ENCODE measurements around the gene ANAPC15.
"Not testable (repeated sequence)": the region's sequence is repeated elsewhere in the genome, so short reads cannot be mapped to it uniquely, and the experiment has no call there.

ANAPC15 gene

GRCh38 chr11:72138821-72139390 is 26.4 kb upstream of the ANAPC15 start:
- no peak for TF ChIP-seq FOXM1 (IDR thresholded peaks at IDR 0.05; ENCODE audit: borderline replicate concordance, low read depth)
- TF ChIP-seq ZBTB7A (IDR thresholded peaks at IDR 0.05; ENCODE audit: low read depth), result no peak

- no peak for TF ChIP-seq TAF1 (IDR thresholded peaks at IDR 0.05; ENCODE audit: low read depth)
- no peak for TF ChIP-seq CEBPB (IDR thresholded peaks at IDR 0.05)
- TF ChIP-seq MAX (IDR thresholded peaks at IDR 0.05), result 0 out of 2 replicates have a peak, but pooled peaks have one; percentile 12
- TF ChIP-seq USF1 (IDR thresholded peaks at IDR 0.05), result no peak
These were observed 24.3 kb upstream of the ANAPC15 start for GRCh38 chr11:72136684-72137262.

GRCh38 chr11:72135891-72136683 is 23.6 kb upstream of the ANAPC15 start:
- no peak for TF ChIP-seq ZBTB7A (IDR thresholded peaks at IDR 0.05; ENCODE audit: low read depth)
- no peak for TF ChIP-seq TAF1 (IDR thresholded peaks at IDR 0.05; ENCODE audit: low read depth)
- peak; percentile 81 for TF ChIP-seq CEBPB (IDR thresholded peaks at IDR 0.05)
- TF ChIP-seq TCF12 (IDR thresholded peaks at IDR 0.05; ENCODE audit: low read depth), result no peak
- TF ChIP-seq NFIC (IDR thresholded peaks at IDR 0.05), result no peak
- no peak for TF ChIP-seq CREB1 (IDR thresholded peaks at IDR 0.05; ENCODE audit: low read depth)
- no peak for TF ChIP-seq YY1 (IDR thresholded peaks at IDR 0.05; ENCODE audit: low read depth)
- no peak for TF ChIP-seq RAD21 (IDR thresholded peaks at IDR 0.05; ENCODE audit: low read depth)
- no peak for TF ChIP-seq USF1 (IDR thresholded peaks at IDR 0.05)
- no peak for TF ChIP-seq EGR1 (IDR thresholded peaks at IDR 0.05)
- no peak for TF ChIP-seq REST (IDR thresholded peaks at IDR 0.05; ENCODE audit: low read depth)
- peak; percentile 21; the same call in 1 of the 2 replicates for TF ChIP-seq FOXM1 (IDR thresholded peaks at IDR 0.05; ENCODE audit: borderline replicate concordance, low read depth)
- TF ChIP-seq EP300 (IDR thresholded peaks at IDR 0.05; ENCODE audit: borderline replicate concordance), result no peak

GRCh38 chr11:72135473-72135872 is 23.0 kb upstream of the ANAPC15 start, which contains the start of gene FOLR3:
FOLR3 (plus strand) TSS chr11:72135725; CDS start chr11:72135953, 228 bp downstream.
- TF ChIP-seq EP300 (IDR thresholded peaks at IDR 0.05; ENCODE audit: borderline replicate concordance); USF1 (IDR thresholded peaks at IDR 0.05); CEBPB (IDR thresholded peaks at IDR 0.05): not testable (repeated sequence)

- TF ChIP-seq REST (IDR thresholded peaks at IDR 0.05; ENCODE audit: low read depth) (no peak), EGR1 (IDR thresholded peaks at IDR 0.05) (no peak), YY1 (IDR thresholded peaks at IDR 0.05; ENCODE audit: low read depth) (no peak), CEBPB (IDR thresholded peaks at IDR 0.05) (no peak), NFIC (IDR thresholded peaks at IDR 0.05) (no peak), ZBTB7A (IDR thresholded peaks at IDR 0.05; ENCODE audit: low read depth) (no peak), EP300 (IDR thresholded peaks at IDR 0.05; ENCODE audit: borderline replicate concordance) (no peak)
These were observed 20.2 kb upstream of the ANAPC15 start for GRCh38 chr11:72132646-72133045.

GRCh38 chr11:72129381-72129780 is 16.9 kb upstream of the ANAPC15 start:
- TF ChIP-seq RAD21 (IDR thresholded peaks at IDR 0.05; ENCODE audit: low read depth), result no peak
- TF ChIP-seq TCF12 (IDR thresholded peaks at IDR 0.05; ENCODE audit: low read depth), result no peak
- TF ChIP-seq ZBTB7A (IDR thresholded peaks at IDR 0.05; ENCODE audit: low read depth), result no peak
- TF ChIP-seq EP300 (IDR thresholded peaks at IDR 0.05; ENCODE audit: borderline replicate concordance), result no peak
- TF ChIP-seq USF1 (IDR thresholded peaks at IDR 0.05), result no peak
- no peak for TF ChIP-seq NFIC (IDR thresholded peaks at IDR 0.05)
- no peak for TF ChIP-seq YY1 (IDR thresholded peaks at IDR 0.05; ENCODE audit: low read depth)
- TF ChIP-seq CEBPB (IDR thresholded peaks at IDR 0.05), result no peak
- TF ChIP-seq TAF1 (IDR thresholded peaks at IDR 0.05; ENCODE audit: low read depth), result no peak
- TF ChIP-seq EGR1 (IDR thresholded peaks at IDR 0.05), result no peak
- no peak for TF ChIP-seq MAX (IDR thresholded peaks at IDR 0.05)
- no peak for TF ChIP-seq FOXM1 (IDR thresholded peaks at IDR 0.05; ENCODE audit: borderline replicate concordance, low read depth)
